Measurements from ENCODE around the gene PSMD6.

DNA sequence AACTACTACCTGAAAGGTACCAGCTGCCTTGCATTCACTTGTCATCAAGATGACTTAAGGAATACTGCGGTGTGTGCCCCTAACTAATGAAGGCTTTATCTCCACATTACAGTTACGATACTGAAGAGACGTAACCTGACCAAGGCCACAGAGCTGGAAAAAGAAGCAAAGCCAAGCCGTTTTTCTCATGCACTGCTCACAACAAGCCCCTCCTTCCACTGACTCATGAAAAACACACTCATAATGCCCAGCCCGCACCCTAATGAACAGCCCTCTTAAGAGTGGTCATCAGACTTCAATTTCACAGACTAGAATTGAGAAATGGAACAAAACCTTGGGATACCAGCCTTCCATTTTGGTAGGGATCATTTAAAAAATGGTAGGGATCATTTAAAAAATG is 11.6 kb downstream of the PSMD6 start:
- no peak for TF ChIP-seq ZFX (IDR thresholded peaks at IDR 0.05; ENCODE audit: borderline replicate concordance)
- TF ChIP-seq, protein P1, sequence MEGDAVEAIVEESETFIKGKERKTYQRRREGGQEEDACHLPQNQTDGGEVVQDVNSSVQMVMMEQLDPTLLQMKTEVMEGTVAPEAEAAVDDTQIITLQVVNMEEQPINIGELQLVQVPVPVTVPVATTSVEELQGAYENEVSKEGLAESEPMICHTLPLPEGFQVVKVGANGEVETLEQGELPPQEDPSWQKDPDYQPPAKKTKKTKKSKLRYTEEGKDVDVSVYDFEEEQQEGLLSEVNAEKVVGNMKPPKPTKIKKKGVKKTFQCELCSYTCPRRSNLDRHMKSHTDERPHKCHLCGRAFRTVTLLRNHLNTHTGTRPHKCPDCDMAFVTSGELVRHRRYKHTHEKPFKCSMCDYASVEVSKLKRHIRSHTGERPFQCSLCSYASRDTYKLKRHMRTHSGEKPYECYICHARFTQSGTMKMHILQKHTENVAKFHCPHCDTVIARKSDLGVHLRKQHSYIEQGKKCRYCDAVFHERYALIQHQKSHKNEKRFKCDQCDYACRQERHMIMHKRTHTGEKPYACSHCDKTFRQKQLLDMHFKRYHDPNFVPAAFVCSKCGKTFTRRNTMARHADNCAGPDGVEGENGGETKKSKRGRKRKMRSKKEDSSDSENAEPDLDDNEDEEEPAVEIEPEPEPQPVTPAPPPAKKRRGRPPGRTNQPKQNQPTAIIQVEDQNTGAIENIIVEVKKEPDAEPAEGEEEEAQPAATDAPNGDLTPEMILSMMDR (IDR thresholded peaks at IDR 0.05), result no peak

Measured in 22Rv1 (cell line).